NCI-H510A treated with DMSO at 0.1 percent for 48 hours (cell line): ENCODE results near the gene NRXN3.
A peak's percentile ranks its signal among the peaks of the same experiment; 100 is the strongest.

Experiments
- DNase-seq: peaks from one replicate; lab custom pipeline; 2025; lab: John Stamatoyannopoulos, UW

NRXN3 gene

DNA sequence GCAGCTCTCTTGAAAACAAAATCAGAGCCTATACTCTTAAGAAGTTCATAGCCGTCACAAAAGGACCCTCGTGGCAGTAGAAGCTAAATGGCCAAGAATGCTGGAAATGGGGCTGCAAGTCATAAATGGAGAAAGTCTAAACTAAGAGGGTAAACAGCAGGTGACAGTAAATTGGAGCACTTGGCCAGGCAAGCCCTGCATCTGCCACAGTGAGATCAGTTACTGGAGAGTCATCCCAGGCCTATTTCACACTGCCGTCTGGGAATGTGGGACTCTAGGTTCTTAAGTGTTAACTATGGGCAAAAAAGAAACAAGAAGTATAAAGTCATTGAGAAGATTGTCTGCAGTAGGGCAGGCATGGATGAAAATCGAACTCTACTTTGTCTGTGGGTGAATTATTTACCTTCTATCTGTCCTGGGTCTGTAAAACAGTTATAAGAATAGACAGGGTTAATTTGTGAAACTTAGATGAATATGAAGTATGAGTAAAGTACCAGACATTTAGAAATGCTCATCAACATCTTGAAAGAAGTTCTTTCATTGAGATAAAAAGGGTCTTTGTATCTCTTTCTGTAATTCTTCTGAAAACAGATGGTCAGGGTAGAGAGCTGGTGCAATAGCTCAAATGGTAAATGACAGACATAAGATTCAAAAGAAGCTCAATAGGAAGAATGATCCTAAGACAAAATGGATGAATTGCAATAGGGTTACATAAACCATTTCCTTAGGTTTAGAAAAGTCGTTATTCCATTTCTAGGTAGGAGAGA is 1248.7 kb downstream of the NRXN3 start:
- peak; percentile 29 for DNase-seq

DNA sequence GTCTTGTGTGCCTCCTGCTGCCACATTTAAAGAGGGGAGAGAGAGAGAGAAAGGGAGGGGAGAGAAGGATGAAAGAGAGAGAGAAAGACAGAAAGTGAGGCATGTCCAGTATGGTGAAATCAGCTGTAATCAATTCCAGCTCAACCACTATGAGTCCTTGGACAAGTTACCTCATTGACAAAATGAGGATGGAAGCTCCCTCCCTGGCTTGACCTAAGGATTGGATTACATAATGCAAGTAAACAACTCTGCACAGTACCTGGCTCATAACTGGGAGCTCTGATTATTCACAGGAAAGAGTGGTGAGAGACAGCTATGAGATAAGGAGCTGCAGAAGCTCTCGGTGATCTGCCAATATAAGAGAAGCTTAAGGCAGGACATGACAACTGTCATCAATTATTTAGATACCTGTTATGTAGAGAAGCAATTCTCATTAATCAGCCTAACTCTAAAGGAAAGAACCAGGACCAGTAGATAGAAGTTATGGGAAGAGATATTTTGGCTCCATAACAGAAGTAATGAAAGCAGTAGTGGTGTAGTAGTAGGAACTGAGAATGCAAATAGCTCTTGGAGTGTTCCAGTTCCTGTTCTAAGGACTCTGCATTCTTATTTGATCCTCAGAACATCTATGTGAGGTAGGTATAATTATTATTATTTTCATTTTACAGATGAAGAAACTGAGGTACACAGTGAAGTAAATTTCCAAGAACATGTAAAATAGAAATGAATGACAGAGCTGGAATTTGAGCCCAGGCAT is 1249.6 kb downstream of the NRXN3 start:
- peak; percentile 14 for DNase-seq

DNA sequence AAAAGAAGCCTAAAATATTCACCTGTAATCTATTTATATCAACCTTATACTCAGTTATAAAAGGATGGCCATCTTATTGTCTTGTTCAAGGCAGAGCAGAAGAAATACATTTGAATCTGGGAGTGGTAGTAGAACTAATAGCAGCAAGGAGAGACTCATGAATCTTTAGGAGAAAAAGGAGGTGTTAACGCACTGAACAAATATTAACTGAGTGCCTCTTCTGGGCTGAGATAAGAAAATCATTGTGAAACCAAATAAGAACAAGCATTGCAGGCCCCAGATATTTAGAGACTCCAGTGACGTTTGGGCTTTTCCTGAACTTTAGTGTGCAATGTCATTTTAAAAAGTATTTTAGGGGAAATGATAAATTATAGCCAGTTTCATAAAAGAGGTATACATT is 1250.6 kb downstream of the NRXN3 start:
- DNase-seq = no peak

DNA sequence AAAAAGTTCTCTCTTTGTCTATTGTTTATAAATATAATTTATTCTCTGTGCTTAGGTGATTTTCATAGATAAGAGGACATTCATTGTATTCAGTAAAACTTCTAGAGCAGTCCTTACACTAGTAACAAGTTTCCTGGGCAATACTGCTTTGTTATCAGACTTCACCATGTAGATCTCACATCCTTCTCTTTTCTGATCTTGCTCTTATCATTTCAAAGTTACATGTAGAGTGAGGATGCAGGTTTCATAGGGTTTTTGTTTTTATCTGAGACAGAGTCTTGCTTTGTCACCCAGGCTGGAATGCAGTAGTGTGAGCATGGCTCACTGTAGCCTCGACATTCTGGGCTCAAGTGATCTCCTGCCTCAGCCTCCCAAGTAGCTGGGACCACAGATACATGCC is 1251.6 kb downstream of the NRXN3 start:
- DNase-seq = no peak

DNA sequence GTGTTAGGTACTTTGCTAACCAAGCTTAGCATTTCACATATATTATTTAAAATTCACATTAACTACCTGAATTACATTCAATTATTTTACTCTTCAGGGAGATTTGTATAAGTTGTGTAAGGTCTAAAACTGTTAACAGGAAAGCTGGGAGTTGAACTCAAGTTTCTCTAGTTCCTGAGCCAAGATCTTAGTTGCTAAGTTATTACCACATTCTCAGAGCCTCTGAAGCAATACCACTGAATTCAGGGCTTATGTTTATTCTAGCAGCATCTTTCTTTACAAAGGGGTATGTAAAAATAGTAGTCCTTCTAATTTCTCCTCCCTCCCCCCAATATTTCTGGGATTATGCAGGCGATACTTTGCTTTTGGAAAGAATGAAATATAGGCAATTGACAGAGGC is 1254.3 kb downstream of the NRXN3 start:
- no peak for DNase-seq

DNA sequence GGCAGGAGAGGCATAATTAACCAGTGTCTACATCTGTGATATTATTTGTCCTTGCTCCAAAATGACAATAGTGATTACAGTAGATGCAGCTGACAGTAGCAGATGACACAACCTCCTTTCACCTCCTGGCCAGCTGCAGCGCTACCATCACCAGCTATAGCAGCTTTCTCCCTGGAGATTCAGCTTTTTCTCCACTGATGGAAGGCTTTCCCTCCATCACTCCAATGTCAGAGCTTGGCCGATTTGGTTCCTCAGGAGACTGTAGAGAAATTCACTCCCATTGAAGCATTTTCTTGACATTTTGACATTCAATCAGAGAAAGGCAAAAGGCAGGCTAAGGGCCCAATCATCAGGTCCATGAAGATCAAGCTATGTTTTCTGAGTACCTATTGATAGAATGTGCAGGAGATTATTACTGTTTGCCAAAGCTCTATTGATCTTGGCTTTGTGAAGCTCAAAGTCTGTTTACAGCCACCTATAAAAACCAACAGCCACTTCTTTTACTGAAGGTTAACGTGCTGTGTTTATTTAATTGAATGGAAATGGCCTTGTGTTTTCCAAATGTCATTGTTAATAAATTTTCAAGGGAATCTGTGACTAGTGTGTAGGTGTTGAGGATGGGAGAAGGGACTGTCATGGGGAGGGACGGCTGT is 1256.1 kb downstream of the NRXN3 start:
- DNase-seq = no peak

DNA sequence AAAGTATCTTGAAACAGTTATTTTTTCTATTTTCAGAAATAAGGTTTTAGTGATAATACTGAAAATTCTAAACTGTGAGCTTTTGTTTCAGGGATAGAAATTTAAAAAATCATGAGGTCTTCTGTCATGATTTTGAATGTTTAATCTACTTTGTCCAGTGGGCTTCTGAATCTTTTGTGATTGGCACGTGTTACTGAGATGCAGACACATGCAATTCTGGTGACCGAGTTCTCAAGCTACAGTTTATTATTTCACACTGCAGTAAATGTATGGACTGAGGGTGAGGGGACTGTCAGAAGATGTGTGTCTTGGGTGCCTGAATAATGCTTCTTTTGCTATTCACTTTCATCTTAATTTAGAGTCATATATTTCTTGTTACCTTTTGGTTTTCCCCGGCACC is 1262.5 kb downstream of the NRXN3 start:
- no peak for DNase-seq

DNA sequence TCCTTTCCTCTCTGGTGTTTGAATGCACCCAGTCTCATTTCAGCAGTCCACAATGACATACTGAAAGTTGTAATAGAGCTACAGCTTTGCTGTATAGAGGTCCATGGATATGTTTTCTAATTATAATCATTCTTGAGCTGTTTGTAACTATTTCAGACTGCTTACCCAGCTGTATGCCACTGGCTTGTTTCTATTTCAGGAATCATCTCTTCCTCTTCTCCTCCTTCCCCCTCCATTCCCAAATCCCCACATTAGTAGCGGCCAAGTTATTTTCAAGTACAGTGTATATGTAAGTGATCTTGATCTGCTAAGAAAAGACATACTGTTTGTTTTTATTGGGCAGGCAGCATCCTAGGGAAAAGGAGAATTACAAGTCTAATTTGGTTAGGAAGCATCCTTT is 1266.2 kb downstream of the NRXN3 start:
- DNase-seq = no peak

DNA sequence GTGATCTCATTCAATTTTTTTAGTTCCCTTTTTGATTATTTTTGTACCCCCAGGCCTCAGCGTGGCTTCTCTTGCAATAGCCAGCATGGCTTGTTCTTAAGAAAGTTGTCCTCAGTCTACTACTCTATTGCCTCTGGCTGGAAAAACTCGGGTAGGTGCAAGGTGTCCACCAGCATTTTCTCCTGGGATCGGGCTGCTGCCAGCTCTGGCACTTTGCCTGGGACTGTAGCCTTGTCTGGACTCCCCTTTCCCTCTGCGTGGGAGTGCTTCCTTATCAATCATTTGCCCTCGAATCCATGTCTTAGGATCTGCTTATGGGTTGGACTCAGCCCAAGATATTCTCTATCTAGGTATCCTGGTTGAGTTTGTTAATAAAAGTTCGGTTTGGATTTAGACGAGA is 1267.8 kb downstream of the NRXN3 start:
- no peak for DNase-seq

DNA sequence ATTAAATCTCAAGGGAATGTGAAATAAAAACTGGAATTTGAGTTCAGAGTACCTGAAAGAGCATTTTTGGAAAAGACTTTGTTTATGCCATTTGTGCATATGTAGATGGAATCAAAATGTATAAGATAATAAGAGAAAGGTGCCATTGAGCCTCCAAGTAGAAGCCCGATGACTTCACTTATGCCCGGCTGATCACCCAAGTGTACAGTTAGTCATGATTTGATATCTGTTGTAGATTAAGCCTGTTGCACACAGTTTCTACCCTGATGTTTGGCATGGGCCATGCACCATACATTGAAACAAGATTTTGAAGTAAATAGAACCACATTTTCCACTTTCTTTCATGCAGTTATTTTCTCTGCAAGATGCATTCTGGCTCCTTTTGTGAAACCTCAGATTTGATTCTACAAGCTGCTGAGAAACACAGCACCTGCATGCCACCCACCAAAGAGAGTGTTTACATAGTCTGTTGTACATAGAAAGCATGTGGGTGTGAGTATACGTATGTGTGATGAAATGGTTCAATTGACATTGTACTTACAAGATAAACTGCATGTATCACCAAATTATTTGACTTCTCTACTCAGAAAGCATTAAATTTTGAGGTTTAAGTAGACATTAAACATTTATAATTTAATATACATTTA is 1268.6 kb downstream of the NRXN3 start:
- no peak for DNase-seq

DNA sequence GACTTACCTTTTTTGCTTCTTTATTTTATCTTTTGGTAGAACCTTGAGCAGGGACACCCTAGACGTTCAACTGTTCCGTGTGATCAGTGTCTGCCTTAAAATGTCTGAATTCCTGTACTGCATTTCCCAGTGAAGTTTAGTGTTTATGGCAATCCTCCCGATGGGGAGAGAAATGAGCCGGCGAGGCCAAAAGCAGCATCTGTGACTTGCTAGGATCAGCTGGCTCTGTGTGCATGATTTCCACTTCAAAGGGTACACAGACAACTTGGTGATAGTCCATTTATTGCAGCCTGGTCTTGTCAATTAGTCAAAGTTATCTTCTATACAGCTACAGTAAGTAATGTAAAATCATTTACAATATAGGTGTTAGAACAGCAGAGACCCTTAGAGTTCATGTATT is 1272.6 kb downstream of the NRXN3 start:
- DNase-seq = no peak

DNA sequence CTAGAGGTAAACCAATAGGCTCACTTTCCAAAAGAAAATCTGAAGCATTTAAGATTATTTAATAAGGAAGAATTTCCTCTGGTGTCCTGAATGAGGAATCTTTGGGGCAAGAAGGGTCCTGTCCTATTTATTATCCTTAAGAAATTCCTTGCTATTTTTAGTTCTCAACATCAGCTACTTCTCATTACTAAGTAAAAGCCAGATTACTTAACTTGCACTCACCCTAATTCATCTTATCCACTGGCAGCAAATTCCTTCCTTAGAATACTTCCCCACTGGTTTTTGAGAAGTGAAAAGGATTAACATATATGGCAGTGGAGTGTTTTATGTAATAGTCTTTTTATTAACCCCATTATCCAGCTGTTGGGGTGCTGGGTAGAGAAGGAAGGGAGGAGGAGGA is 1273.4 kb downstream of the NRXN3 start:
- DNase-seq = no peak

DNA sequence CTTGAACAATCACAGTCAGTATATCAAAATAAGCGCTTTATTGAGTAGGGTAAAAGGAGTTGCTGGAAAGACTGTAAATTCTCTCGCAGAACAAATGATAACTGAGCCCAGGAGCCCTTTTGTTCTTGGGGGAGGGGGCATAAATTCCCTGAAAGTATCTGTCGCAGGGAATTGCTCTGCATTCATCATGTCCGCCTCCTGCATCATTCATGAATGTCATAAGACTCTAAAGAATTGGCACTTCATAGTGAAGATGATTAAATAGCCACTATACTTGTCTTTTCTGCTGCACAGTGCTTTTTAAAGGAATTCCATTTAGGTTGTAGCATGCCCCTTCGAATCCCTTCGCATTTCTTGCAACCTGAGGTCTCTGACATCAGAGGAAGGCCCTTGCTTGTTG is 1278.8 kb downstream of the NRXN3 start:
- no peak for DNase-seq

DNA sequence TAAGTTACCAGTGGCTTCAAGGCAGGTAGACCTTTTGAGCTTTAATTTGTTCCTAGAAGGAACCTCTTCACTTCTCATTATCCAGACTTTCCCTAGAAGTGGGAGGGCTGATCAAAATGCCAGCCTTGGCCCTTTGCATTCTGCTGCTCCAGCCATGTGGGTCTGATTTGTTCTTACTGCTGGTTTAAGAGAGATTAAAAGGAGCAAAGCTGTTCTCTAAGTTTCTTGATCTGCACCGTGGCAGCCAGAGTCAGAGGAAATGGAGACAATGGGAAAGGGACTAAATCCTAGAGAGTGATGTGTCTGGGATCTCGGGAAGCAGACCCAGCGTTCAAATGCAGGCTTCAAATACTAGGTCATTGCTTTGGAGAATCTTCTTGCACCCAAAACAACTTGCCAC is 1281.4 kb downstream of the NRXN3 start:
- no peak for DNase-seq

DNA sequence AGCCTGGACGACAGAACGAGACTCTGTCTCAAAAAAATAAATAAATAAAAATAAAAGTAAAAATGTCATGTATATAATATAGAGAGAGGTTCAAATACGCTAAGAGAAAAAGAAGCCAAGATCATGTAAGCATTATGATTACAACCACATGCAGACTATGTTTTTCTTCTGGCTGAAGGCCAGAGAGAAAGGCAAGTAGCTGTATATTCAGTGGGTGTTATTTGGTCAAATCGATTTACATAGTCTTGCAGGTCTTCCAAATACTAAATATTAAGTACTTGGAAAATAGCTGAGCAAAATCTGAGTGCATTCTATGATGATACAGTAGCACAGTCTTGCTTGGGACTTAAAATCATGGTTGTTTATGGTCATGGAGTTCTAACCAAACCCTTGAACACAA is 1283.1 kb downstream of the NRXN3 start:
- DNase-seq = no peak

DNA sequence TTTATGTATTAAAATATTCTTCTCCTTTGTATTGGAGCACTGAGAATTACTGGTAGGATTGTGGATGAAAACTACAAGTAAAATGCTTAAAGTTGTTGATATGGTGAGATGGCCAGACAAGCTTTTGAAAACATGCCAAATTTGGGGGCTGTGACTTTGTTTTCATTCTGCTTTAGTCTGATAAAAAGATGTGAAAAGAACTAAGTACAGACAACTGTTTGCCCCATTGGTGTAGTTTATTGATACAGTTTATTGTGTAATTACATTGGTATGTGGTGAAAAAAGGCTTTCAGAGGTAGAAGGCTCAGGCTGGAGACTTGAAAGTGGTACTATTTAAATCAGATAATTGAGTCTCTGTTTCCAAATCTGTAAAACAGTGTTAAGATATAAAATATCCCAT is 1294.3 kb downstream of the NRXN3 start:
- no peak for DNase-seq

DNA sequence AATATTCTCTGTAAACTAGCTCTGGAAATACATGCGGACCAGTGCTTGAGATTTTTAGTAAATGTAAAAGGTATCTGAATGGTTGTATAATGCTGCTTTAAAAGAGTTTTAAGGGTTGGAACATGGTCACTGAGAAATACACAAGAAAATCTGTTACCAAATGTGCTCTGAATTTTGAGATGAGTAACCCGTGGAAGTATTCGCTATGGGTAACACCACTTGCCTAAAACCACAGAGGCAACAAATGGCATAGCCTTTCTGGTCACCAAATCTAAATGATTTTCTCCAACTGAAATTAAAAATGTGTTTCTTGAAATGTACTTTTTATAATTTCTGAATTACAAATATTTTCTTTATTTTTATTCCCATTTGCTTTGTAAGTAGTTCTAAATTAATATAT is 1295.5 kb downstream of the NRXN3 start:
- DNase-seq = no peak

DNA sequence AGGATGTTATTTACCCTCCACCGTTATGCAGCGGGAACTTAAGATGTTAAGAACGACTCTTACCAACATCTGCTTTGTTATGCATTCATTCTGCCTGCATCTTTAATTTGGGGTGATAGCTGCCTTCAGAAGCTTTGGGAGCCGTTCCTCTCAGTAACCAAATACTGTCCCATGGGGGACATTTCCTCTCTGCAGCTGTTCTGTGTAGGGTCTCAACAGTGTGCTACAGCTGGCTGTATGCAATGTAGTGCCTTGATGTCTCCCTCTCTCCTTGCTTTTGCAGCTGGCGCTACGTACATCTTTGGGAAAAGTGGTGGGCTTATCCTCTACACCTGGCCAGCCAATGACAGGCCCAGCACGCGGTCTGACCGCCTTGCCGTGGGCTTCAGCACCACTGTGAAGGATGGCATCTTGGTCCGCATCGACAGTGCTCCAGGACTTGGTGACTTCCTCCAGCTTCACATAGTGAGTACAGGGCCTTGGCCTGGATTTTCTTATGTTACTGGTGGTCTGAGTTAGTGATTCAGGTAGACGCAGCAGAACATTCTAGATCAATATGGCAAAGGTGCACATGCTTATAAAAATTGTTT is 1296.9 kb downstream of the NRXN3 start:
- no peak for DNase-seq

DNA sequence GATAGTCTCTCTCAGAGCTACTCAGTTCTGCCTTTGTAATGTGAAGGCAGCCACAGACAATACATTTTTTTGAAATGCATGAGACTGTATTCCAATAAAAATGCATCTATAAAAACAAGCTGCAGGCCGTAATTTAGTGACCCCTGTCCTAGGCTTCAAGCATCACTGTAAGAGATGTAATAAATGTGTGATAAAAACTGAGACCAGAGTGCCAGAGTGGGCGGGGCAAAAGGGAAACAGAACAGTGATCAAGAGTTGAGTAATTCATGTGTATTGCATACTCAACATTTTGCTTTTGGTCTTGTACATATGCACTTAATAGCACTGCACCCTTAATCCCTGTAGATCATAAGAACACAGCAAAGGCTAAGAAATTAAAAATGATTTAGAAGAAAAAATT is 1297.7 kb downstream of the NRXN3 start:
- no peak for DNase-seq

DNA sequence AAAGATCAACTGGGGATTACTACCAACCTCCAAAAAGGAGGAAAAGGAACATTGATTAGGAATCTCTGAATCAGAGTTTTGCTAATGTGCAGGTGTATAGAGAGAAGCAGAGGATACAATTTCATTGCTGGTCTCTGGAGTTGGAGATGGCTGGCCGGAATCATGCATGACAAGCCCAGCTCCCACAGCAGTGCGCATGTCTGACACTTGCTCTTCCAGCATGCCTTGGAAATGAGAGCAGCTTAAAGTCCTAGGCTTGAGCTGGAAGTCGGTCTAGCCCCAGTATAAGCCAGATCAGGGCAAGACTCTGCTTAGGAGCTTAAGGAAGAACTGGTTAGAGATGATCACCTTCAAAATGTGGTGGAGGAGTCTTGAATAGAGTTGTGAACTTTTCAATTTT is 1298.3 kb downstream of the NRXN3 start:
- DNase-seq = no peak

DNA sequence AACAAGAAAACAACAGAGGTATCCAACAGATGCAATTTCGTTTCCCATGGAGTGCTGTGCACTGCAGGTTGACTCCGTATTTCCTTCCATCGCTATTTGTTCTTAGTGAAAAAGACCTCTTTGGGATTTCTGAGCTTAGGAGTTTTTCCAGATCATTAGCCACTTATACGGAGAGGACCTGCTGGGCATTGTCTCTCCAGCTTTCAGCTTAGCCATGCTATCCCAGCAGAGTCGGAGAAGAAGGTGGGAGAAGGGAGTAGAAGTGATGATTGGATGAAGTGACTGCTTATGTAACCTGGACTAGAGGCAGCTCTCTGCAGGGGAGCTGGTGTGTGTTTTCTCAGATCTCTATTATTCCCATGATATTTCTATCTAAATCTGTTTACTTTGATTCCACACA is 1303.5 kb downstream of the NRXN3 start:
- DNase-seq = peak; percentile 8

DNA sequence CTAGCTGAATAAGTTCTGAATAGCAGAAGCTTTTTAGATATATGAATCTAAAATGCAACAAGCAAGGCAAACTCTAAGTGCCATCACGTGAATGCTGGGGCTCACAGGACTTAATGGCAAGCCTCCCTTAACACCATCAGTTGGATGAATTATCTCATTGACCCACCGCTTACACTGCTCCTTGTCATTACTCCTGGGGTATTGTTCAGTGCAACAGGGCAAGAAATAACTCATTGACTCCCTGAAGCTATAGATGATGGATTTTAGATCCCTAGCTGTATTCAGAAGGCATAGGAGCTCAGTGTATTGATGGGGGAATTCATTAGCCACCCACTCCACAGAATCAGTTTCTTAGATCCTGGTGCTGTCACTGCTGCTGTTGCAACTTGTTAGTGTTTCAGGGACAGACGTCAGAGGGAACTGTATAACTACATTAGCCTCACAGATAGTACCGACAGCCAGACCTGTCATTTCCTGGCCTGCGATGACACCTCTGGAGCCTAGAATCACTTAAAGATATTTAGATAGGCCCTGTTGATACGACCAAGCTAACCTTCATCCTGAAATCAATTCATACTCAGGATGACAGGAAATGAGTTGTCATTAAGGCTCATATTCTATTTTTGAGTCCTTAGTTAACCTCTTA is 1305.8 kb downstream of the NRXN3 start:
- peak; percentile 29 for DNase-seq
